DMS153 treated with DMSO at 0.1 percent for 48 hours (cell line): ENCODE measurements around the gene TMTC1.

ENCODE experiments used
- DNase-seq: peaks from one replicate; lab custom pipeline; 2025; ENCODE audit not compliant: unreplicated experiment; lab: John Stamatoyannopoulos, UW

Gene TMTC1

DNA sequence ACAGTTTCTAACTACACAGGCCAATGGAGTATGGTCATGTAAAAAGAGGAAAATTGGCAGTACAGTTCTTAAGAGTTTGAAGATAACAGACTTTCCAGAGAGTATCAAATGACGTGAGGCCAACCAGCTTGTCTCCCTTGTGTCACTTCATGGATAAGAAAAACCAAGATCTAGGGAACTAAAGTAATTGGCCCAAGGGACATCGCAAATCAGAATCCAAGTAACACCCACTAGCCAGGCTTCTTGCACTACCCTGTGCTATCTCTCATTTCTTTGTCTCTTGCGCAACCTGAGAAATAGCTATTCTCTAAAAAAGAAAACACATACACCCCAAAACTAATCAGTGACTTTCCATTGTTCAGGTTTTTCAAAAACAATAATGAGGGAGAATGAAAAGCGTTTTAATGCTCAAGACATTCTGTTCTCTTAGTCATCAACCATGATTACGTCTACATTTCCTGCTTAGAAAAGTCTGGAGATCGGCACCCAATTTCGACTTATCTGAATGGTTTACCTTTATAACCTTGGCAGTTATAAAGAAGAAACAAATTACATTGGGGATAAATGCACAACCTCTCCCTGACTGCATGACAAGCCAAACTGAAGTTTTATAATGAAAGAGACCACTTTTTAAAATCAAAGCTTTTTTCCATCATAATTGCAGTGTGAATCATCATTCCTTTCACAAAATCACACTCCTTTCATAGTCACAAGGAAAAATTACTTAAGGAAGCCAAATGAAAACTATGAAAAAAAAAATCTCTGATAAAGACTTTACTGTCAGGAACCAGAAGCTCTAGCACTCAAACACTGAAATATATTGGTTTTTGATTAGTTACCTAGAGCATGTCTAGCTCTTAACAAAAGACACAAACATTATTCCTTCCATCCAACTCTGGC lies 42.1 kb downstream of the TMTC1 start:
- no peak for DNase-seq

GRCh38 chr12:29739279-29739991 lies 44.3 kb downstream of the TMTC1 start:
- DNase-seq, result no peak

- no peak for DNase-seq
These were observed 45.4 kb downstream of the TMTC1 start for GRCh38 chr12:29738365-29738764.

DNA sequence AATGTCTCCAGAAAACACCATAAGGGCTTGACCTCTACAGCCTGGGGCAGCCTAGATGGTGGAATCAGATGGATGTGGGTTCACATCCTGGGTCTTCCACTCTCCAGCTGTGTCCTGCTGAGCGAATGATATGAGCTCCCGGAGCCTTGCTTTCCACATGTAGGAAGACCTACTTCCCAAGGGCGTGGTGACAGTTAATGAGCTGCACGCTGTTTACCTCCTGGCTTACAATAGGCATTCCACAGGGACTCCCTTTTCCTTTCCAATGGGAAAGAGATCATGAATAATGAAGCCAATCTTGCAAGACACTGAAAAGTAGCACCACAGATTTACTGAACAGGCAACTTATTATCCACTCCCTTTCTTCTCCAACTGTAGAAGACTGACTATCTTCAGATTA lies 46.1 kb downstream of the TMTC1 start:
- DNase-seq, result no peak

DNA sequence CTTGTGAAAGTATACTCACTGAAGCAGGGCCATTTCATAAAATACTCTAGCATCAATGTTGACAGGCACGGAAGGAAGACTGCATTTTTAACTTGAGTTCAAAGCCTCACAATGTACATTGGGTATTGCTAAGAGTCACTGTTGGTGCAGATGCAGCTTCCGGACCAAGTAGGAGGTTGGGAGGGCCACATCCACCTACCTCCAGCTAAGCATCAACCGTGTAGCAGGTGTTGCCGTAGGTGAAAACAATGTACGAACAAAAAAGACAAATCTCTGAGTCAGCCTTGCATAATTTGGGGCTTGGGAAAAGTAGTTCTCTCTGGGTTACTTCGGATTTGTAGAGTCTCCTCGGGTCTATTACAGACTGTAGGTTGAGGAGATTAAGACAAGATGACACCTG lies 48.1 kb downstream of the TMTC1 start:
- DNase-seq, result no peak

DNA sequence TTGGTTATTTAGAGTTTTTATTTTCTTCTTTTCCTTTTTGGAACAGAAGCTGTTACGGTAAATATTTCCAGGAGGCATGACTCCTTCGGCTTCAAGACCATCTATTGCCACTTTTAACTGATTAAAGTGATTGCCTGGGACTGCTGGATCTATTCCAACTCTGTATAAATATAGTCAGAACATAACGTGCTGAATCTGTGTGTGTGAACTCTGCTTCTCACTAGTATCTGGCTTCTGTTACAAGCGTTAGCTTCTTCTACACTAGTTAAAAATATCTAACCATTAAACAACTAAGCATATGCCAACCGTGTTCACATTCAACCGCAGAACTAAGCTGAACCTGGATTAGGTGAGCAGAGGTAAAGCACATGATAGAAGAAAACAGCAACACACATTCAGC lies 49.0 kb downstream of the TMTC1 start:
- no peak for DNase-seq

GRCh38 chr12:29734305-29734704 lies 49.4 kb downstream of the TMTC1 start:
- no peak for DNase-seq

GRCh38 chr12:29733501-29733900 lies 50.2 kb downstream of the TMTC1 start:
- no peak for DNase-seq

DNA sequence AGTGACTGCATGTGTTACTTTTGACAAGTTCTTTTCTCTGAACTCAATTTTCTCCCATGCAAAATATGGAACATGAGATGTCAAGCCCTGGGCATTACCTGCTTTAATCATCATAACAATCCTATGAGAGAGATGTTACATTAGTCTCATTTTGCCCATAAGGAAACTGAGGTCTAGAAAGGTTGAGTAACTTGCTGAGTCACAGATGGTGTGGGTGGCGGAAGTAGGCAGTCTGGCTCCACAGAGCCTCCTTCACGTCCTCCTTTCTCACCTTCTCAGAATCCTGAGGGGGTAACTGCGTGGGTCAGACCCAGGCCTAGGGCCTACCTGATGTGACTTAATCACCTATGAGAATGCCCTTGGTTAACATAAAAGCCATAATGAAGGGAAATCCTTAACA lies 50.7 kb downstream of the TMTC1 start:
- DNase-seq, result no peak

GRCh38 chr12:29732593-29732992 lies 51.1 kb downstream of the TMTC1 start:
- no peak for DNase-seq

DNA sequence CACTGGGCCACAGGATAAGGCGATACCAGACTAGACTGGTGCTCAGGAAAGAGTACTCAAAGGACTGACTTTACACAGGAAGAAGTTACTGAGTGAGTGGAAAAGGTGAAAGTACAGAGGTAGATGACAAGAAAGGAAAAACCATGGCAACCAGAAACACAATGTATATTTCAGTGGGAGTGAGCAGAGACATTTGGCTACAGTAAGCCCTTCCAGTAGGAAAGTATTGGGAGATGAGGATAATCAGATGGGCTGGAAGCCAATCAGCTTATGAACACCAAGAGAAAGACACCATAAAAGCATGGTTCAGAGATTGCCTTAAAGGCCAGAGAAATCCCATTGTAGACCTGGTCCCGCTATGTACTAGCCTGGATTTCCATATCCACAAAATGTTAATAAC lies 51.6 kb downstream of the TMTC1 start:
- DNase-seq, result no peak

GRCh38 chr12:29731591-29731990 lies 52.2 kb downstream of the TMTC1 start:
- DNase-seq, result no peak

GRCh38 chr12:29730481-29730880 lies 53.3 kb downstream of the TMTC1 start:
- no peak for DNase-seq

- no peak for DNase-seq
These were observed 55.7 kb downstream of the TMTC1 start for GRCh38 chr12:29728030-29728429.

DNA sequence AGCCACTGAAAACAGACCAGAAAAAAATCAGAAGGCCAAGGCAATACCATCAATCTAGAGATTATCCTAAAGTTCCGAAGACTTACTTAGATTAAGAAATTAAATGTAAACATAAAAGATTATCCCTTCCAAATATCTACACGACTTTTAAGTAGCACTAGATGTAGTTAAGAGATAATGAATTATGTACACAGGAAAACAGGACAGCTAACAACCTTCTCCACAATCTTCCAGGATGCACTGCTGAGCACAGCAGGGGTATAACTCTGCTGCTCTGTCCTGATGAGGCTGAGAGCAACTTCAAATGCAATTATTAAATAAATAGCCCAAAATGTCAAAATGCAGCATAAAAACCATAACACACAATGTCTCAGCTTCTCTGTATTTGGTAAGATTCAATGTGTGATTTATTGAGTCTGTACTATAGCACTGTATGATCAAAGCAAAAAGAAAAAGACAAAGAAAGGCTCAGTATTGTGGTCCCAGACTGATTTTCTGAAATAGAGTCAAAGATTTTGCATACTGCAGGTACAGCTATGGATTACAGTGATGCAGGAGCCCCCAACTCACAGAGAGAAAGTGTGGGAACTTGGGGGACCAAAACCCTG lies 56.9 kb downstream of the TMTC1 start:
- no peak for DNase-seq

- DNase-seq, result peak; percentile 54
These were observed 57.4 kb downstream of the TMTC1 start for GRCh38 chr12:29726321-29726692.

DNA sequence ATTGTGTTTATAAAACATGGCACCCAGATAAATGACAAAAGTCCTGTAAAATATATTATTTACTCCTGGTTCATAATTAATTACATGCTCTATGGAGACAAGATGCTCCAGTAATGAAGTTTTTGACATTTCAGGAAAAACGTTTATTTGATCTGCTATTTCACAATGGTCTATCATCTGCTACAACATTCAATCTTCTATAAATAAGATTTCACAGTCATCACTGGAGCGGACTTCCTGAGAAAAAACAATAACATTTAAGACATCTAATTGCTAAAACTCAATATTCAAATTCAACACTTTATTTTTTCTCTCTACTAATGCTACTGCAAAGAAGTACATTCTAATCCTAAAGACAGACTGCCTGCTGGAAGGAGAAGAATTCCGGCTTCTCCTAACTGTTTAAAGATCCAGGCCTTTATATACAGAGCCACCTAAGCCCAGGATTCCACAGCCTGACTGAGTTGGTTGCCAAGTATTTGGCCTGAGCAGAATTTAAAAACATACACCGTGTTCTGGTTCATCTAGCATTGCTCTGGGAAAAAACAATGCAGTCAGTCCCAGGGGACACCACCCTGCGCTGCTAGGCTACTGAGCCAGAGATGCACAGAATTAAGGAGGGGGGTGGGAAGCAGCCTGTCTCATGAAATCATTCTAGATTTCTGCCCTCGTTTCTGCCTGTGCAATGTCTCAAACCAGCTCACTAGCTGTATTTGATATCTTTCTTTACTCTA lies 58.0 kb downstream of the TMTC1 start:
- DNase-seq, result peak; percentile 50

DNA sequence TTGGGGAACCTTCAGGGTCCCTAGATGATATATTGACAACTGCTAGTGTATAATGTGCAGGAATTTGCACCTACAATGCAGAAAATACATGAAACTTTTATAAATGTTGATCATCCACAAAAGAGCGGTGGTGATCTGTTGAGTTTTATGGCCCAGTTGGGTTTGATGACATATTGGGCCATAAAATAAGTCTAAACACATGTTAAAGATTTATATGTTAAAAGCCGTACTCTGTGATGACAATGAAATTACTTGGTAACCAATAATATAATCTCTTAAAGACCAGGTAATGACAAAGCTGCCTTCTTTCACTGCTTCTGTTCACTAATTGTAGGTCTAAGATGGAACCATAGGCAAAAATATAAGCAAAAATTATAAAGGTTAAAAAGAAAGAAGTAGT lies 61.6 kb downstream of the TMTC1 start:
- DNase-seq, result no peak

DNA sequence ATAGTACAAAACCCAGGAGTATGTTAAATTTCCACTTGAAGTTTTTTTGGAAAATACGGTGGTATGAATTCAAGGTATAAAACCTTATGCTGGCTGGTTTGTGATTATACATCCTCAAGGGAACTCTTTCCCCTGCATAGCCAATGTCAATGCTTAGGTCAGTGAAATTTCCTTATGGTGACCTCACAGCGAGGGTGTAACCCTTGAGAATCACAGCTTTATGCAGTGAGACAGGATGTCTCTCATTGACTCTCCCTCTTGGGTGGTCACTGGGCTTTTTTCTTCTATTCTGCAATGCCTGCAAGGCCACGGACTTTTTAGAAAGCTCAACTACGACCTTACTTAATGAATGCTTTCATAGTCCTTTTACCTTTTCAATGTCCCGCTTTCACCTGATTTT lies 64.4 kb downstream of the TMTC1 start:
- DNase-seq, result no peak

GRCh38 chr12:29717540-29718100 lies 66.1 kb downstream of the TMTC1 start:
- no peak for DNase-seq

- DNase-seq, result no peak
These were observed 68.8 kb downstream of the TMTC1 start for GRCh38 chr12:29714966-29715365.
